Fibroblast of lung (primary cell): Measurements from ENCODE around the gene NDUFA11. TPM values are rescaled to one million over a fixed set of nuclear protein-coding genes. Genes with fewer than 3 reads are reported as not detected.

ENCODE experiments used
- DNase-seq, 2 donors: peaks; one replicate each; pipeline versions ENCODE4 v3.0.0 to v3.0.0-alpha.2; 2010; ENCODE audit warnings: low read depth in 2 of 2
- H2AFZ ChIP-seq: 2 replicates; pipeline ENCODE4 v1.5.1; 2012; ENCODE audit warnings: low read length, control low read depth, inconsistent platforms
- H3K27ac ChIP-seq: 2 replicates; pipeline ENCODE4 v1.5.1; 2011; ENCODE audit warnings: low read length, control low read depth; ENCODE audit not compliant: insufficient read depth
- H3K27me3 ChIP-seq: 2 replicates; pipeline ENCODE4 v1.5.1; 2011; ENCODE audit warnings: mild to moderate bottlenecking, low read length; ENCODE audit not compliant: control insufficient read depth, insufficient read depth
- H3K36me3 ChIP-seq: 2 replicates; pipeline ENCODE4 v1.5.1; 2011; ENCODE audit warnings: low read length; ENCODE audit not compliant: control insufficient read depth, insufficient read depth
- H3K4me1 ChIP-seq: 2 replicates; pipeline ENCODE4 v1.5.1; 2011; ENCODE audit warnings: low read length; ENCODE audit not compliant: control insufficient read depth, insufficient read depth; ENCODE audit errors: extremely low read depth
- H3K4me2 ChIP-seq: 2 replicates; pipeline ENCODE4 v1.5.1; 2011; ENCODE audit warnings: low read length, control low read depth; ENCODE audit not compliant: insufficient read depth; ENCODE audit errors: extremely low read depth
- H3K4me3 ChIP-seq, 4 experiments: fragments of 200-600 bp in 1 of 4; sonication (generic) in 1 of 4; replicated peaks in 1 of 4; 2 replicates each; pipeline ENCODE4 v1.5.1; 2011 to 2016; ENCODE audit warnings: low read length in 4 of 4, low read depth in 3 of 4, mild to moderate bottlenecking in 3 of 4, control low read depth in 2 of 4, inconsistent platforms in 1 of 4, mixed read lengths in 1 of 4; ENCODE audit not compliant: insufficient read depth in 1 of 4; ENCODE audit errors: control extremely low read depth in 1 of 4
- H3K79me2 ChIP-seq: 2 replicates; pipeline ENCODE4 v1.5.1; 2012; ENCODE audit warnings: mild to moderate bottlenecking, low read length, inconsistent platforms; ENCODE audit not compliant: control insufficient read depth, insufficient read depth
- H3K9ac ChIP-seq: 2 replicates; pipeline ENCODE4 v1.5.1; 2011; ENCODE audit warnings: mild to moderate bottlenecking, low read length, control low read depth; ENCODE audit not compliant: insufficient read depth
- H3K9me3 ChIP-seq: 2 replicates; pipeline ENCODE4 v1.5.1; 2012; ENCODE audit warnings: low read depth, low read length; ENCODE audit not compliant: control insufficient read depth, insufficient read depth
- H4K20me1 ChIP-seq: 2 replicates; pipeline ENCODE4 v1.5.1; 2011; ENCODE audit warnings: low read length; ENCODE audit not compliant: control insufficient read depth, insufficient read depth; ENCODE audit errors: extremely low read depth
- CTCF ChIP-seq, 2 donors: IDR thresholded peaks in 1 of 2; conservative IDR thresholded peaks in 1 of 2; 1 replicate in 1 of 2; 2 replicates in 1 of 2; pipeline ENCODE4 v1.5.1; 2011 to 2012; ENCODE audit warnings: low read length in 2 of 2, control low read depth in 1 of 2, inconsistent platforms in 1 of 2, low read depth in 1 of 2, mild to moderate bottlenecking in 1 of 2
- EZH2 ChIP-seq: IDR thresholded peaks from 2 replicates; pipeline ENCODE4 v1.5.1; 2012; ENCODE audit warnings: low read length, control low read depth, mild to moderate bottlenecking; ENCODE audit errors: missing control alignments
- polyA plus RNA-seq, 2 donors: library from polyadenylated mRNA; depleted of rRNA in 1 of 2; stranded (reverse) in 1 of 2; unstranded in 1 of 2; fragments of >200 nt; gene quantifications; 2 replicates each; pipeline ENCODE4 v1.2.1, GENCODE V29; 2011 to 2012; ENCODE audit warnings: missing spikeins in 1 of 2
- total RNA-seq: library from RNA; depleted of rRNA; stranded (reverse); fragments of >200 nt; gene quantifications from 2 replicates; pipeline ENCODE4 v1.2.1, GENCODE V29; 2014

NDUFA11 gene
- total and polyA plus RNA-seq, 2 donors (not counting 1 experiment from before 2014, with no cell fraction given): 212 to 271 TPM

GRCh38 chr19:5897189-5897969 lies 6.2 kb downstream of the NDUFA11 start:
- Histone ChIP-seq H4K20me1 (no peaks in the 10 kb centered on the region), H3K4me3 (no peak overlapping the region), H3K9ac (no peak overlapping the region), H3K27me3 (no peaks in the 10 kb centered on the region), H2AFZ (no peak overlapping the region), H3K9me3 (no peaks in the 10 kb centered on the region), H3K79me2 (peaks cover 27% of the 10 kb centered on the region), H3K36me3 (peaks cover 17% of the 10 kb centered on the region), H3K4me1 (peaks cover 2% of the 10 kb centered on the region), H3K4me2 (no peak overlapping the region), H3K27ac (no peak overlapping the region)
- TF ChIP-seq EZH2: no peak
- no peak for TF ChIP-seq CTCF (conservative IDR thresholded peaks at IDR 0.05 in 1 of 2, IDR thresholded peaks at IDR 0.05 in 1 of 2; ENCODE audit: low read depth in 1 of 2, low read length in 2 of 2)
- DNase-seq: no peak

- Histone ChIP-seq H3K9ac (no peak overlapping the region), H2AFZ (no peak overlapping the region), H3K79me2 (peaks cover 24% of the 10 kb centered on the region), H4K20me1 (no peaks in the 10 kb centered on the region), H3K4me2 (no peak overlapping the region), H3K27ac (no peak overlapping the region), H3K9me3 (no peaks in the 10 kb centered on the region), H3K4me1 (peaks cover 4% of the 10 kb centered on the region), H3K4me3 (no peak overlapping the region), H3K36me3 (peaks cover 17% of the 10 kb centered on the region), H3K27me3 (no peaks in the 10 kb centered on the region)
- DNase-seq: no peak
- TF ChIP-seq EZH2: no peak
Measured at GRCh38 chr19:5896365-5897076, 7.1 kb downstream of the NDUFA11 start.

GRCh38 chr19:5895890-5896289 lies 7.7 kb downstream of the NDUFA11 start:
- DNase-seq: no peak
- no peak for TF ChIP-seq CTCF (conservative IDR thresholded peaks at IDR 0.05 in 1 of 2, IDR thresholded peaks at IDR 0.05 in 1 of 2; ENCODE audit: low read depth in 1 of 2, low read length in 2 of 2)
- no peak for TF ChIP-seq EZH2
- no peak overlapping the region for H2AFZ ChIP-seq

More at GRCh38 chr19:5895890-5896289, 7.7 kb downstream of the NDUFA11 start:
- Histone ChIP-seq H3K36me3 (peaks cover 17% of the 10 kb centered on the region), H3K9ac (no peak overlapping the region), H3K4me2 (no peak overlapping the region), H3K79me2 (peaks cover 17% of the 10 kb centered on the region), H3K9me3 (no peaks in the 10 kb centered on the region), H3K4me3 (no peak overlapping the region), H3K27me3 (no peaks in the 10 kb centered on the region), H4K20me1 (no peaks in the 10 kb centered on the region), H3K4me1 (peaks cover 4% of the 10 kb centered on the region), H3K27ac (no peak overlapping the region)
